T-cell (primary cell): ENCODE measurements around the gene CFAP157. TPM values are rescaled to one million over a fixed set of nuclear protein-coding genes. Genes with fewer than 3 reads are reported as not detected.

Experiments used
- ATAC-seq, 4 experiments: fragments of 200-7000 bp in 3 of 4; fragments of 150-1000 bp in 1 of 4; cut with Tn5 transposase; replicated peaks in 1 of 4; 1 replicate in 3 of 4; 2 replicates in 1 of 4; pipeline ENCODE4 v1.10.0; 2021; ENCODE audit warnings: moderate library complexity in 3 of 4, mild to moderate bottlenecking in 2 of 4, moderate number of reproducible peaks in 1 of 4
- CTCF ChIA-PET, 2 donors: fragments of 300-600 bp; sonication (Branson Sonifier 250); formaldehyde crosslinking; loops; one replicate each; lab custom pipeline; 2022; ENCODE audit warnings: antibody characterized with exemption in 2 of 2; lab: Charles Lee
- POLR2A ChIA-PET, 2 donors: fragments of 300-600 bp; sonication (Branson Sonifier 250); formaldehyde crosslinking; loops; one replicate each; lab custom pipeline; 2022; ENCODE audit warnings: antibody characterized with exemption in 2 of 2; lab: Charles Lee
- DNase-seq, 35 experiments: peaks; one replicate each; pipeline versions ENCODE4 v3.0.0 to v3.0.0-alpha.2; 2013 to 2023
- H3K27ac ChIP-seq: one replicate; pipeline ENCODE4 v1.5.1; 2013; ENCODE audit warnings: low read length
- H3K27me3 ChIP-seq, 2 experiments: replicated peaks in 1 of 2; 1 replicate in 1 of 2; 2 replicates in 1 of 2; pipeline versions ENCODE4 v1.6.1 to v1.7.0; 2013; ENCODE audit warnings: low read length in 1 of 2, mixed read lengths in 1 of 2; ENCODE audit not compliant: control insufficient read depth in 2 of 2, insufficient read depth in 2 of 2; ENCODE audit errors: extremely low read depth in 1 of 2
- H3K36me3 ChIP-seq, 2 donors: 1 replicate in 1 of 2; 2 replicates in 1 of 2; pipeline versions ENCODE4 v1.6.1 to v1.7.0; 2013; ENCODE audit warnings: low read length in 1 of 2; ENCODE audit not compliant: control insufficient read depth in 2 of 2, insufficient read depth in 1 of 2; ENCODE audit errors: extremely low read depth in 1 of 2
- H3K4me1 ChIP-seq, 2 experiments: 1 replicate in 1 of 2; 2 replicates in 1 of 2; pipeline versions ENCODE4 v1.6.1 to v1.7.0; 2013; ENCODE audit warnings: low read length in 2 of 2, mixed read lengths in 1 of 2; ENCODE audit not compliant: insufficient read depth in 2 of 2, control insufficient read depth in 1 of 2; ENCODE audit errors: extremely low read depth in 1 of 2
- H3K4me3 ChIP-seq, 2 donors: 1 replicate in 1 of 2; 2 replicates in 1 of 2; pipeline versions ENCODE4 v1.5.1 to v1.7.0; 2013; ENCODE audit warnings: mild to moderate bottlenecking in 2 of 2, low read length in 1 of 2, moderate library complexity in 1 of 2; ENCODE audit not compliant: control insufficient read depth in 1 of 2; ENCODE audit errors: extremely low read depth in 1 of 2
- H3K9me3 ChIP-seq: 2 replicates; pipeline ENCODE4 v1.7.0; 2013
- H3K27ac Mint-ChIP-seq, 2 donors: one replicate each; pipeline ENCODE4 v1.8.0; 2020 to 2021; ENCODE audit warnings: mild to moderate bottlenecking in 2 of 2, mixed read lengths in 2 of 2
- H3K27me3 Mint-ChIP-seq, 2 donors: one replicate each; pipeline ENCODE4 v1.8.0; 2021 to 2022; ENCODE audit warnings: mixed read lengths in 2 of 2
- H3K36me3 Mint-ChIP-seq: one replicate; pipeline ENCODE4 v1.8.0; 2021; ENCODE audit warnings: mixed read lengths
- H3K4me1 Mint-ChIP-seq, 3 donors: one replicate each; pipeline ENCODE4 v1.8.0; 2020 to 2022; ENCODE audit warnings: mixed read lengths in 3 of 3, mild to moderate bottlenecking in 1 of 3
- H3K4me3 Mint-ChIP-seq, 3 donors: one replicate each; pipeline ENCODE4 v1.8.0; 2020 to 2022; ENCODE audit warnings: mild to moderate bottlenecking in 3 of 3, mixed read lengths in 3 of 3, moderate library complexity in 3 of 3
- H3K9me3 Mint-ChIP-seq, 3 donors: one replicate each; pipeline ENCODE4 v1.8.0; 2020 to 2022; ENCODE audit warnings: mixed read lengths in 3 of 3
- WGBS: methylation state at CpG from one replicate; pipeline ENCODE4 v1.1.5; 2013; ENCODE audit warnings: missing lambda C conversion rate; ENCODE audit not compliant: insufficient coverage; 5-methylcytosine and 5-hydroxymethylcytosine counted together
- total RNA-seq, 35 experiments: library from RNA in 6 of 35; stranded (reverse) in 6 of 35; fragments of 120-200 nt in 1 of 35; gene quantifications; one replicate each; pipeline versions ENCODE4 v1.2.1 to v1.2.4 and lab custom pipeline; 2013 to 2026

CFAP157 gene
- total RNA-seq, 5 donors from 2014 or later (not counting 1 experiment from before 2014, with no cell fraction given) = 0.13 to 0.44 (median 0.40) TPM; not detected in 2

DNA sequence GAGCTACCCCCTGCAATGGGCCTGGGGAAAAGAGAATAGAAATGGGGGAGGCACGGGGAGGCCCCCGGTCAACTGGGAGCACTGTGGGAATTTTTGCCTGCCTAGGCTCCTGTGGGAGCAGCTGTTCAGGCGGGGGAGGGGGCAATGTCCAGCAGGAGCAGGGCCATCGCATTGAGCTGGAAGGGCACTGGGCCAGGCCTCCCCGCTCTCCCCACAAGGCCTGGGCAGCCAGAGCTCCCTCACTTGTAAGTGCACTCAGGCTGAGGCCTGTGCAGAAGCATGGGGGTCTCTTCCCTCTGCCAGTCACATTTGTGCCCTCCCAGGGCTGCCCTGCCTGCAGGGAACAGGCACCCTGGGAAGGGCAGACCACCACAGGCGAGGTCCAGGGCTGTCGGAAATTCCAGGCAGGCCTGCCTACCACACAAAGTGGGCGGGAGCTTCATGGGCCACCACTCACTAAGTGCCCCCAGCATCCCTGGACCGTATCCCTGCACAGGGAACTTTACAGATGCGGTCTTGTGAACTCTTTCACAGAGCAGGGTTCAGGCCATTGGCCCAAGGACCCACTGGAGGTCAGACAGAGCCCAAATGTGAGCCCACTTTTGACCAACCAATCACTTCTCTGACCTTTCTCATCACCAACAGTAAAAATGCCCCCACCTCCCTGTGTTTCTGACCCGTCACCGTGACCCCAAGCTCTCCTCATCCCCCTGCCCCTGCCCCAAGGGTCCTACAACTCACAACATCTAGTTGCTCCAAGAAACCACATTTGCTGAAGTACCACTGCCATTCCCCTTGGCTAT lies 1.0 kb upstream of the CFAP157 start:
- no peak overlapping the region for H3K4me3 Mint-ChIP-seq
- no peaks in the 10 kb centered on the region for H3K9me3 Mint-ChIP-seq
- ATAC-seq (no peak), DNase-seq (no peak)
- 92% methylated on average over 12 of the region's 12 CpGs for WGBS
- H3K27me3 Mint-ChIP-seq = no peaks in the 10 kb centered on the region
- H3K9me3 ChIP-seq = no peaks in the 10 kb centered on the region
- H3K4me3 ChIP-seq = no peak overlapping the region
- POLR2A ChIA-PET = no interaction called here
- H3K4me1 ChIP-seq = peaks cover 0 to 21% of the 10 kb centered on the region in 2 experiments
- no peaks in the 10 kb centered on the region for H3K36me3 Mint-ChIP-seq
- no peak overlapping the region for H3K27ac ChIP-seq
- H3K4me1 Mint-ChIP-seq = peaks cover 13 to 23% (median 14%) of the 10 kb centered on the region in 3 donors
- CTCF ChIA-PET = no interaction called here
- no peak overlapping the region for H3K27ac Mint-ChIP-seq
- no peaks in the 10 kb centered on the region for H3K36me3 ChIP-seq
- no peaks in the 10 kb centered on the region for H3K27me3 ChIP-seq

DNA sequence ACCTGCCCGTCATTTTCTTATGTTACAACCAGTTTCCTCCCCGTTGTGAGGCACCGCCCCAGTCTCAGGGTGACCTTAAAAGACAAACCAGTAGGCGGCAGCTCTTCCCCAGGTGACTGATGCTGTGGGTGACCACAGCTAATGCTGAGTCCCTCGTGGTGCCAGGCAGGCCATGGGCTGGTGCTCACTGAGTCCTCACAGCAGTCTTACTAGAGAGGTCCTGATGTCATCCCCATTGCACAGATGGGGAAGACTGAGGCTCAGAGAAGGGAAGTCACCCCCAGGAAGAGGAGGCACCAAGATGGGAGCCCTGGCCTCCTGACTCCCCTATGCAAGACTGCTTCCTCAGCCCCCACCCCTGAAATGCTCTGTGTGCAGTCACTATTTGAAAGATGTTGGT lies 978 bp downstream of the CFAP157 start:
- WGBS = 24% methylated on average over 4 of the region's 5 CpGs
- POLR2A ChIA-PET = no interaction called here
- H3K27me3 Mint-ChIP-seq = no peaks in the 10 kb centered on the region
- peaks cover 0 to 4% of the 10 kb centered on the region in 2 donors for H3K36me3 ChIP-seq
- no peaks in the 10 kb centered on the region for H3K36me3 Mint-ChIP-seq
- CTCF ChIA-PET = interaction anchor here in 1 of 2 donors (1.4 kb wide), 1 partner anchor 27 kb away, joined by 8 read pairs; the partner anchor contains the start of gene TOR2A
- H3K4me3 Mint-ChIP-seq = no peak overlapping the region
- no peaks in the 10 kb centered on the region for H3K27me3 ChIP-seq
- peaks cover 0 to 30% of the 10 kb centered on the region in 2 experiments for H3K4me1 ChIP-seq
- ATAC-seq (peak; percentile 66 to 72 (median 70)), DNase-seq (peak in 27 of 35 experiments; percentile 12 to 69 (median 29))
- peaks cover 22 to 36% (median 23%) of the 10 kb centered on the region in 3 donors for H3K4me1 Mint-ChIP-seq
- H3K27ac Mint-ChIP-seq = no peak overlapping the region
- no peak overlapping the region for H3K27ac ChIP-seq
- H3K4me3 ChIP-seq = no peak overlapping the region
- H3K9me3 ChIP-seq = no peaks in the 10 kb centered on the region
- H3K9me3 Mint-ChIP-seq = no peaks in the 10 kb centered on the region

DNA sequence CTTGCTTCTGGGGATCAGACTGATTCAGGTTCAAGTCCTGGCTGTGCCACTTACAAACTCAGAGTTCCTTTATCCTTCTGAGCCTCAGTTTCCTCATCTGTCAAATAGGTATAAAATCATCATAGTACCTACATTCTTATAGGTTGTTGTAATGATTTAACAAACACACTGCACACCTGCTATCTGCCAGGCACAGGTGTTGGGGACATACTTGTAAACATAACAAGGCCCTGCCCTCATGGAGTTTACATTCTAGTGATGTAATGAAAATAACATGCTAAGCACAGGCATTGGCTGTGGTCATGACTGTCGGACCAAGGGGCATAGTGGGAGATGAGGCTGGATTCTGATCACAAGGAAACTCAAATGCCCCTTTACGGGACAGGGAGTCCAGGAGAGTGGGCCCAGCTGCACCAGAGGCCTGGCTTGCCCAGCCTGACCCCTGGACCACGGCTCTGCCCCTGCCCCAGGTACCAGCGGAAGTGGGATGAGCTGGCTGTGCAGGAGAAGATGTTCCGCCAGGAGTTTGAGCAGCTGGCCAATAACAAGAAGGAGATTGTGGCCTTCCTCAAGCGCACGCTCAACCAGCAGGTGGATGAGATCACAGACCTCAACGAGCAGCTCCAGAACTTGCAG lies 2.3 kb downstream of the CFAP157 start:
- no peaks in the 10 kb centered on the region for H3K36me3 Mint-ChIP-seq
- H3K27ac ChIP-seq = no peak overlapping the region
- H3K9me3 ChIP-seq = no peaks in the 10 kb centered on the region
- peaks cover 0 to 34% of the 10 kb centered on the region in 2 experiments for H3K4me1 ChIP-seq
- DNase-seq (no peak), ATAC-seq (no peak)
- POLR2A ChIA-PET = no interaction called here
- peaks cover 22 to 38% (median 23%) of the 10 kb centered on the region in 3 donors for H3K4me1 Mint-ChIP-seq
- H3K4me3 ChIP-seq = no peak overlapping the region
- peaks cover 0 to 4% of the 10 kb centered on the region in 2 donors for H3K36me3 ChIP-seq
- no peak overlapping the region for H3K27ac Mint-ChIP-seq
- 91% methylated on average over 8 of the region's 8 CpGs for WGBS
- H3K27me3 ChIP-seq = no peaks in the 10 kb centered on the region
- no peaks in the 10 kb centered on the region for H3K9me3 Mint-ChIP-seq
- H3K4me3 Mint-ChIP-seq = no peak overlapping the region
- CTCF ChIA-PET = no interaction called here
- no peaks in the 10 kb centered on the region for H3K27me3 Mint-ChIP-seq

DNA sequence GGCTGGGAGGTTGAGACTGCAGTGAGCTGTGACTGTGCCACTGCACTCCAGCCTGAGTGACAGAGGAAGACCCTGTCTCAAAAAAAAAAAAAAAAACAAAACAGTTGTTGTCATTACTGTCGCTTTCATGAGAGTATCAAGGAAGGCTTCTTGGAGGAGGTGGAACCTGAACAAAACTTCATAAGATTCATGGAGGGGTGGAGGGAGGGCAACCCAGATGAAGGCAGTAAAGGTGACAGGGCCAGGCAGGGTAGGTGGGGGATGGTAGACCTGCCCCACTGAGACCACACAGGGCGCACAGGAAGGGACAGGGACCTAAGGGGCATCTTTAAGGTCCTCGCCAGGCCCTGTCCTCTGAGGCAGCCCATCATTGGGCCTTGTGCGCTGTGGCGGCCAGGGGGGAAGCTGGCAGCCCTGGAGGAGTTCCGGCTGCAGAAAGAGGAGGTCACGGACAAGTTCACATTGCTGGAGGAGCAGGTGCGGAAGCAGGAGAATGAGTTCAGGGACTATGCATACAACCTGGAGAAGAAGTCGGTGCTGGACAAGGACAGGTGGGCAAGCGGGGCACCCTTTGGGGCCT lies 3.5 kb downstream of the CFAP157 start:
- no peaks in the 10 kb centered on the region for H3K9me3 Mint-ChIP-seq
- H3K4me3 Mint-ChIP-seq = no peak overlapping the region
- H3K27ac Mint-ChIP-seq = peak overlapping the region in 1 of 2 donors; percentile 57
- H3K4me1 Mint-ChIP-seq = peaks cover 25 to 44% (median 26%) of the 10 kb centered on the region in 3 donors
- ChIA-PET CTCF (no interaction called here), POLR2A (no interaction called here)
- 96% methylated on average over 9 of the region's 10 CpGs for WGBS
- no peak for DNase-seq
- no peaks in the 10 kb centered on the region for H3K27me3 Mint-ChIP-seq
- Histone ChIP-seq H3K4me1 (peaks cover 4 to 41% of the 10 kb centered on the region in 2 experiments), H3K4me3 (no peak overlapping the region), H3K36me3 (peaks cover 0 to 4% of the 10 kb centered on the region in 2 donors), H3K9me3 (no peaks in the 10 kb centered on the region), H3K27me3 (no peaks in the 10 kb centered on the region), H3K27ac (no peak overlapping the region)
- H3K36me3 Mint-ChIP-seq = no peaks in the 10 kb centered on the region
- no peak for ATAC-seq

DNA sequence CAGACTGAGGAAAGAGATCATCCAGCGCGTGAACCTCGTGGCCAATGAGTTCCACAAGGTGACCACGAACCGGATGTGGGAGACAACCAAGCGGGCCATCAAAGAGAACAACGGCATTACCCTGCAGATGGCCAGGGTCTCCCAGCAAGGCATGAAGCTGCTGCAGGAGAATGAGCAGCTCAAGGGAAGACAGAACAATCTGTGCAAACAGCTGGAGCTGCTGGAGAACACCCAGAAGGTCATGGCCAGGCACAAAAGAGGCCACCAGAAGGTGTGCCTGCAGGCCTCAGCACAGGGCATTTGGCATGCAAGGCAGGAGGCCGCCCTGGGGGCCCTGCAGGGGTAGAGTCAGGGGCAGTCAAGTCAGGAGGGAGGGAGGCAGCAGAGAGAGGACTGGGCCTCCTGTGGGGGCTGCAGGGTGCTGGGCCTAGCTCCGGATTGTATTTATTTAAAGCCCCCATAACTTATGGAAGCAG lies 4.5 kb downstream of the CFAP157 start:
- Mint-ChIP-seq H3K4me1 (peaks cover 33 to 52% (median 35%) of the 10 kb centered on the region in 3 donors), H3K27ac (peak overlapping the region; percentile 22 to 31), H3K27me3 (no peaks in the 10 kb centered on the region), H3K4me3 (no peak overlapping the region), H3K9me3 (no peaks in the 10 kb centered on the region), H3K36me3 (no peaks in the 10 kb centered on the region)
- H3K27ac ChIP-seq = no peak overlapping the region
- no peak overlapping the region for H3K4me3 ChIP-seq
- ChIA-PET POLR2A (no interaction called here), CTCF (no interaction called here)
- peaks cover 0 to 4% of the 10 kb centered on the region in 2 donors for H3K36me3 ChIP-seq
- 16% methylated on average over 8 of the region's 9 CpGs for WGBS
- DNase-seq (no peak), ATAC-seq (no peak)
- H3K4me1 ChIP-seq = peaks cover 7 to 46% of the 10 kb centered on the region in 2 experiments
- no peaks in the 10 kb centered on the region for H3K27me3 ChIP-seq
- H3K9me3 ChIP-seq = no peaks in the 10 kb centered on the region

DNA sequence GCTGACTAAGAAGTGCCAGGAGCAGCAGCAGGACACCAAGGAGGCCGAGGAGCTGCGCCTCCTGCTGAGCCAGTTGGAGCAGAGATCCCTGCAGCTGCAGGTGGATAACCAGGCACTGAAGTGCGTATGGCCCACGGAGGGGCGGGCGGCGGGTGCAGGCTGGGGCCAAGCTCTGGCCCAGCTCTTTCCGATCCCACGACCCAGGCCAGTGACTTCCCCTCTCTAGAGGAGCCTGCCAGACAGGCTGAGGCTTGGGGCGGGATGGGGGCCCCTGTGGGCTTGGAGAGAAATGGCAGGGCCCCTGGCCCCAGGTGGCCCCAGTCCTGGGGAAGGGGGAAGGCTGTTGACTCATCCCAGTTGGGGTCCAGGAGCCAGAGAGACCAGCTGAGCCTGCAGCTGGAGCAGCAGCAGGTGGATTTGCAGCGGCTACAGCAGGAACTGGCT lies 5.1 kb downstream of the CFAP157 start:
- Histone ChIP-seq H3K36me3 (peaks cover 0 to 4% of the 10 kb centered on the region in 2 donors), H3K27me3 (no peaks in the 10 kb centered on the region), H3K4me3 (no peak overlapping the region), H3K27ac (no peak overlapping the region), H3K9me3 (no peaks in the 10 kb centered on the region), H3K4me1 (peaks cover 7 to 50% of the 10 kb centered on the region in 2 experiments)
- POLR2A ChIA-PET = no interaction called here
- H3K27ac Mint-ChIP-seq = no peak overlapping the region
- H3K27me3 Mint-ChIP-seq = no peaks in the 10 kb centered on the region
- CTCF ChIA-PET = no interaction called here
- H3K36me3 Mint-ChIP-seq = no peaks in the 10 kb centered on the region
- H3K9me3 Mint-ChIP-seq = no peaks in the 10 kb centered on the region
- peaks cover 34 to 52% (median 36%) of the 10 kb centered on the region in 3 donors for H3K4me1 Mint-ChIP-seq
- WGBS = 98% methylated on average over 9 of the region's 11 CpGs
- H3K4me3 Mint-ChIP-seq = no peak overlapping the region
- ATAC-seq (no peak), DNase-seq (no peak)
